H9 (cell line): Measurements from ENCODE around the gene EPAS1. TPM values are rescaled to one million over a fixed set of nuclear protein-coding genes. Genes with fewer than 3 reads are reported as not detected.

Experiments
- DNase-seq: peaks from one replicate; pipeline ENCODE4 v3.0.0-alpha.2; 2017
- H2AFZ ChIP-seq: one replicate; pipeline ENCODE4 v1.6.1; 2013; ENCODE audit warnings: mild to moderate bottlenecking, low read length, control low read depth, moderate library complexity
- H2AK5ac ChIP-seq: 2 replicates; pipeline ENCODE4 v1.6.1; 2013; ENCODE audit warnings: low read length, control low read depth, mixed read lengths; ENCODE audit not compliant: insufficient read length
- H2BK120ac ChIP-seq: one replicate; pipeline ENCODE4 v1.6.1; 2013; ENCODE audit warnings: low read depth, mild to moderate bottlenecking, low read length, control low read depth, inconsistent platforms; ENCODE audit not compliant: poor library complexity, severe bottlenecking
- H2BK12ac ChIP-seq: 2 replicates; pipeline ENCODE4 v1.6.1; 2013; ENCODE audit warnings: low read length, control low read depth, mixed read lengths, low read depth; ENCODE audit not compliant: insufficient read length
- H2BK15ac ChIP-seq: 2 replicates; pipeline ENCODE4 v1.6.1; 2013; ENCODE audit warnings: low read depth, low read length, control low read depth
- H2BK20ac ChIP-seq: one replicate; pipeline ENCODE4 v1.6.1; 2013; ENCODE audit warnings: low read depth, mild to moderate bottlenecking, low read length, control low read depth, inconsistent platforms; ENCODE audit not compliant: poor library complexity, severe bottlenecking
- H2BK5ac ChIP-seq: 2 replicates; pipeline ENCODE4 v1.6.1; 2013; ENCODE audit warnings: low read length, control low read depth, mixed read lengths; ENCODE audit not compliant: insufficient read length
- H3K14ac ChIP-seq: 2 replicates; pipeline ENCODE4 v1.6.1; 2013; ENCODE audit warnings: low read length, control low read depth; ENCODE audit not compliant: insufficient read depth
- H3K18ac ChIP-seq: 2 replicates; pipeline ENCODE4 v1.6.1; 2013; ENCODE audit warnings: low read depth, mild to moderate bottlenecking, mixed read lengths, low read length, control low read depth; ENCODE audit not compliant: insufficient read length
- H3K23ac ChIP-seq: 2 replicates; pipeline ENCODE4 v1.6.1; 2013; ENCODE audit warnings: low read length, control low read depth, mixed read lengths, low read depth; ENCODE audit not compliant: insufficient read length
- H3K23me2 ChIP-seq: 2 replicates; pipeline ENCODE4 v1.6.1; 2013; ENCODE audit warnings: low read depth, mild to moderate bottlenecking, mixed read lengths, low read length, control low read depth; ENCODE audit not compliant: insufficient read length, poor library complexity, severe bottlenecking
- H3K27ac ChIP-seq: 2 replicates; pipeline ENCODE4 v1.5.1; 2013; ENCODE audit warnings: low read length, control low read depth, mixed read lengths, low read depth; ENCODE audit not compliant: insufficient read length
- H3K27me3 ChIP-seq: 2 replicates; pipeline ENCODE4 v1.6.1; 2013; ENCODE audit warnings: low read length, control low read depth, inconsistent platforms; ENCODE audit not compliant: insufficient read depth
- H3K4ac ChIP-seq: 2 replicates; pipeline ENCODE4 v1.6.1; 2013; ENCODE audit warnings: low read depth, mild to moderate bottlenecking, control low read depth, inconsistent platforms, low read length, moderate library complexity
- H3K4me1 ChIP-seq: 2 replicates; pipeline ENCODE4 v1.6.1; 2013; ENCODE audit warnings: low read length, control low read depth, inconsistent platforms; ENCODE audit not compliant: insufficient read depth
- H3K4me2 ChIP-seq: 2 replicates; pipeline ENCODE4 v1.6.1; 2013; ENCODE audit warnings: low read length, control low read depth, mixed read lengths; ENCODE audit not compliant: insufficient read length, insufficient read depth
- H3K56ac ChIP-seq: 2 replicates; pipeline ENCODE4 v1.6.1; 2013; ENCODE audit warnings: low read depth, mild to moderate bottlenecking, mixed read lengths, low read length, control low read depth; ENCODE audit not compliant: insufficient read length
- H3K79me1 ChIP-seq: 2 replicates; pipeline ENCODE4 v1.6.1; 2013; ENCODE audit warnings: low read depth, mild to moderate bottlenecking, moderate library complexity, low read length, control low read depth, inconsistent platforms; ENCODE audit not compliant: insufficient read depth, poor library complexity, severe bottlenecking
- H3K79me2 ChIP-seq: 2 replicates; pipeline ENCODE4 v1.6.1; 2013; ENCODE audit warnings: low read length, control low read depth, inconsistent platforms; ENCODE audit not compliant: insufficient read depth
- H3K9ac ChIP-seq: 2 replicates; pipeline ENCODE4 v1.6.1; 2013; ENCODE audit warnings: low read length, control low read depth, mixed read lengths; ENCODE audit not compliant: insufficient read length; ENCODE audit errors: extremely low read depth
- H3K9me3 ChIP-seq: one replicate; pipeline ENCODE4 v1.6.1; 2013; ENCODE audit warnings: low read depth, low read length, inconsistent platforms; ENCODE audit not compliant: control insufficient read depth
- H3T11ph ChIP-seq: one replicate; pipeline ENCODE4 v1.6.1; 2013; ENCODE audit warnings: mild to moderate bottlenecking, low read length, control low read depth, inconsistent platforms
- H4K20me1 ChIP-seq: one replicate; pipeline ENCODE4 v1.6.1; 2013; ENCODE audit not compliant: control insufficient read depth, insufficient read length, insufficient read depth
- H4K5ac ChIP-seq: 2 replicates; pipeline ENCODE4 v1.6.1; 2013; ENCODE audit warnings: low read depth, mild to moderate bottlenecking, mixed read lengths, low read length, control low read depth; ENCODE audit not compliant: insufficient read length
- H4K8ac ChIP-seq: replicated peaks from 2 replicates; pipeline ENCODE4 v1.6.1; 2013; ENCODE audit warnings: low read length, control low read depth, mixed read lengths, low read depth; ENCODE audit not compliant: insufficient read length
- H4K91ac ChIP-seq: 2 replicates; pipeline ENCODE4 v1.6.1; 2013; ENCODE audit warnings: low read depth, mild to moderate bottlenecking, moderate library complexity, mixed read lengths, low read length, control low read depth; ENCODE audit not compliant: insufficient read length
- H3K27ac Mint-ChIP-seq, 3 experiments: 2 replicates in 2 of 3; 3 replicates in 1 of 3; pipeline ENCODE4 v1.8.0; 2020 to 2021; ENCODE audit warnings: mixed read lengths in 3 of 3, mild to moderate bottlenecking in 1 of 3, moderate library complexity in 1 of 3
- H3K27me3 Mint-ChIP-seq: 2 replicates; pipeline ENCODE4 v1.8.0; 2021; ENCODE audit warnings: low read depth, mild to moderate bottlenecking, moderate library complexity, mixed read lengths
- H3K36me3 Mint-ChIP-seq, 3 experiments: 2 replicates in 2 of 3; 3 replicates in 1 of 3; pipeline ENCODE4 v1.8.0; 2020 to 2021; ENCODE audit warnings: low read depth in 3 of 3, mixed read lengths in 3 of 3; ENCODE audit not compliant: insufficient read depth in 1 of 3
- H3K4me1 Mint-ChIP-seq, 2 experiments: 2 replicates each; pipeline ENCODE4 v1.8.0; 2020; ENCODE audit warnings: mixed read lengths in 2 of 2
- H3K4me3 Mint-ChIP-seq, 2 experiments: 2 replicates in 1 of 2; 3 replicates in 1 of 2; pipeline ENCODE4 v1.8.0; 2020 to 2021; ENCODE audit warnings: mild to moderate bottlenecking in 2 of 2, mixed read lengths in 2 of 2, moderate library complexity in 1 of 2
- H3K9me3 Mint-ChIP-seq, 2 experiments: 2 replicates in 1 of 2; 3 replicates in 1 of 2; pipeline ENCODE4 v1.8.0; 2020; ENCODE audit warnings: mild to moderate bottlenecking in 2 of 2, mixed read lengths in 2 of 2, moderate library complexity in 1 of 2
- WGBS: extraction: QIAGEN DNeasy Blood & Tissue Kit; methylation state at CpG from one replicate; pipeline ENCODE4 v1.1.7; 2013; ENCODE audit warnings: missing lambda C conversion rate, low lambda C conversion rate, mixed read lengths; ENCODE audit not compliant: insufficient read length; ENCODE audit errors: extremely low coverage; 5-methylcytosine and 5-hydroxymethylcytosine counted together
- total RNA-seq: library from RNA; stranded (reverse); gene quantifications from 2 replicates; pipeline ENCODE4 v1.2.1, GENCODE V29; 2021
- TF ChIP-seq, protein P1 (sequence below): fragments of 200-600 bp; sonication (generic); conservative IDR thresholded peaks from 3 replicates; pipeline ENCODE4 v1.8.0; 2021; ENCODE audit warnings: antibody characterized with exemption, mild to moderate bottlenecking

The EPAS1 gene
- total RNA-seq, 1 experiment from 2014 or later: 1.1 TPM

DNA sequence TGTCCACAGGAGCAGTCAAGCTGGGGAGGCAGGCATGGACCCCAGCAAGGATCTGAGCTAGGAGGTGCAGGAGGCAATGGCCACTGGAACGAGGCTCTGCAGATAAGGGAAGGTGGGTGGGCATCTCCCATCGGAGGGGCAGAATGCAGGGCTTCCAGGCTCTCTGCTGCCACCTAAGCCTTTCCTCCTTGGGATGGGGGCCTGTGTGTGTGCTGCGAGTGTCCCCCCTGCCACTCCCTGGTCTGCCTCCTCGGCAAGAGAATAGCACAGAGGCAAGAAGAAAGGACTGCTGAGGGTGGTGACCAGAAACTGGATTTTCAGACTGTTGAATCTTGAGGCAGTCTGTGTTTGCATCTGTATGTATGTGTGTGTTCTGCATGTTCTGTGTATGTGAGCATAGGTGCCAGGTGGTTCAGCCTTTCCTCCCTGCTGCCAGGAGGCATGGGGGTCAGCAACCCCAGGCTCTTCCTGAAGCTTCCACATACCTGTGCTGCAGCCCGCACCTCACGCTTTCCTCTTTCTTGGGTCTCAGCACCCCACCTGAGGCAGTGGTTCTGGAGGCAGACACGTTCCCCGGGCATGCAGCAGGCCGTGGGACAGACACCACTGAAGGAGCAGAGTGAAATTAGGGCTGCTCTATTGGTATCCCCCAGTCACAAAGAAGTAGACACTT lies 86.7 kb downstream of the EPAS1 start:
- Histone ChIP-seq H3K4me1 (no peaks in the 10 kb centered on the region), H3K9me3 (no peaks in the 10 kb centered on the region), H3K14ac (no peak overlapping the region), H2BK20ac (no peak overlapping the region), H3K27me3 (no peaks in the 10 kb centered on the region), H3K4ac (no peak overlapping the region), H3K23ac (no peak overlapping the region), H3K56ac (no peak overlapping the region), H3T11ph (no peak overlapping the region), H2BK12ac (no peak overlapping the region), H3K18ac (no peak overlapping the region), H3K27ac (no peak overlapping the region), H4K5ac (no peak overlapping the region), H4K91ac (no peak overlapping the region), H3K79me1 (no peaks in the 10 kb centered on the region), H2BK120ac (no peak overlapping the region), H4K8ac (no peak overlapping the region), H3K4me2 (no peak overlapping the region), H2BK15ac (no peak overlapping the region), H4K20me1 (no peaks in the 10 kb centered on the region), H2BK5ac (no peak overlapping the region), H2AK5ac (no peak overlapping the region), H2AFZ (no peak overlapping the region), H3K9ac (no peak overlapping the region), H3K79me2 (no peaks in the 10 kb centered on the region), H3K23me2 (no peaks in the 10 kb centered on the region)
- no CpG with 5 or more reads among the region's 9 CpGs for WGBS
- TF ChIP-seq, protein P1, sequence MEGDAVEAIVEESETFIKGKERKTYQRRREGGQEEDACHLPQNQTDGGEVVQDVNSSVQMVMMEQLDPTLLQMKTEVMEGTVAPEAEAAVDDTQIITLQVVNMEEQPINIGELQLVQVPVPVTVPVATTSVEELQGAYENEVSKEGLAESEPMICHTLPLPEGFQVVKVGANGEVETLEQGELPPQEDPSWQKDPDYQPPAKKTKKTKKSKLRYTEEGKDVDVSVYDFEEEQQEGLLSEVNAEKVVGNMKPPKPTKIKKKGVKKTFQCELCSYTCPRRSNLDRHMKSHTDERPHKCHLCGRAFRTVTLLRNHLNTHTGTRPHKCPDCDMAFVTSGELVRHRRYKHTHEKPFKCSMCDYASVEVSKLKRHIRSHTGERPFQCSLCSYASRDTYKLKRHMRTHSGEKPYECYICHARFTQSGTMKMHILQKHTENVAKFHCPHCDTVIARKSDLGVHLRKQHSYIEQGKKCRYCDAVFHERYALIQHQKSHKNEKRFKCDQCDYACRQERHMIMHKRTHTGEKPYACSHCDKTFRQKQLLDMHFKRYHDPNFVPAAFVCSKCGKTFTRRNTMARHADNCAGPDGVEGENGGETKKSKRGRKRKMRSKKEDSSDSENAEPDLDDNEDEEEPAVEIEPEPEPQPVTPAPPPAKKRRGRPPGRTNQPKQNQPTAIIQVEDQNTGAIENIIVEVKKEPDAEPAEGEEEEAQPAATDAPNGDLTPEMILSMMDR: no peak
- peak; percentile 22 for DNase-seq
- Mint-ChIP-seq H3K36me3 (no peaks in the 10 kb centered on the region), H3K4me1 (no peaks in the 10 kb centered on the region), H3K27me3 (no peaks in the 10 kb centered on the region; the same call in 1 of the 2 replicates), H3K9me3 (no peaks in the 10 kb centered on the region), H3K27ac (no peak overlapping the region), H3K4me3 (no peak overlapping the region)
